CD1c-positive myeloid dendritic cell (primary cell): ENCODE data around the gene LYSMD2.

Experiments
- DNase-seq: peaks from one replicate; pipeline ENCODE4 v3.0.0-alpha.2; 2016; ENCODE audit errors: extremely low spot score

Gene LYSMD2

GRCh38 chr15:51751697-51752683 lies 14.5 kb upstream of the LYSMD2 start:
- DNase-seq, result no peak

GRCh38 chr15:51750792-51751696 lies 13.6 kb upstream of the LYSMD2 start, which contains the start of gene TMOD2:
Gene TMOD2 (plus strand): TSS chr15:51751597. CDS start chr15:51766442, 14,845 bp downstream.
- peak; percentile 37 for DNase-seq

GRCh38 chr15:51750186-51750585 lies 12.7 kb upstream of the LYSMD2 start:
- DNase-seq, result no peak

- DNase-seq, result no peak
Measured at GRCh38 chr15:51749307-51749706, 11.9 kb upstream of the LYSMD2 start.

- DNase-seq, result no peak
Measured at GRCh38 chr15:51739061-51739712, 1.7 kb upstream of the LYSMD2 start.

- no peak for DNase-seq
Measured at GRCh38 chr15:51738553-51738952, 1.1 kb upstream of the LYSMD2 start.

- peak; percentile 28 for DNase-seq
Measured at GRCh38 chr15:51736751-51737521, 519 bp downstream of the LYSMD2 start.

GRCh38 chr15:51736069-51736468 lies 1.4 kb downstream of the LYSMD2 start:
- DNase-seq, result peak; percentile 42

- no peak for DNase-seq
Measured at GRCh38 chr15:51735228-51736010, 2.0 kb downstream of the LYSMD2 start.

GRCh38 chr15:51732646-51733045 lies 4.8 kb downstream of the LYSMD2 start:
- no peak for DNase-seq

- DNase-seq, result peak; percentile 91
Measured at GRCh38 chr15:51731549-51732267, 5.7 kb downstream of the LYSMD2 start.

- no peak for DNase-seq
Measured at GRCh38 chr15:51727141-51727897, 10.1 kb downstream of the LYSMD2 start.

- DNase-seq, result no peak
Measured at GRCh38 chr15:51726302-51727073, 11.0 kb downstream of the LYSMD2 start.

- no peak for DNase-seq
Measured at GRCh38 chr15:51724673-51725072, 12.8 kb downstream of the LYSMD2 start.

GRCh38 chr15:51724199-51724598 lies 13.3 kb downstream of the LYSMD2 start:
- DNase-seq, result no peak

GRCh38 chr15:51721199-51721960 lies 16.1 kb downstream of the LYSMD2 start:
- no peak for DNase-seq
